ENCODE measurements around the gene PKN2. TPM values are rescaled to one million over a fixed set of nuclear protein-coding genes. Genes with fewer than 3 reads are reported as not detected.
A peak's percentile ranks its signal among the peaks of the same experiment; 100 is the strongest.

PKN2 gene
- total RNA-seq, 1 donor from 2014 or later: 72.8 TPM

DNA sequence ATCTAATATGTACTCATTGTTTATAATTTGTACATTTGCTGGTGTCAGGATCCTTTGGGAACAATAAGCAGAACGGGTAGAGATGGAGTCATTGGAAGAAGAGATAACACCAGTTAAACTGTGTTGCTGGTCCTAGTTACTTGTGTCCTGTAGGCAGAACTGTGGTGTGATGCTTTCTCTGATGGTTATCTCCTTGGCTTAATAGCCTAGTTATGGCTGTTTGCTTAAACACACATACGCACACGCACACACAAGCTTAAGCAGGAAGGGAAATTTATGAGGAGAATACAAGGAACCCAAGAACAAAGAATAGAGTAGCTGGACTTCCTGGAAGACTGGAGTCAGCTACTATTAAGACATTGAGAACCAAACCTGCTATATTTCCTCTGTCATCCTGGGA lies 5.7 kb upstream of the PKN2 start:
- Mint-ChIP-seq H3K4me1 (ENCODE audit: low read depth) (peaks cover 8% of the 10 kb centered on the region), H3K4me3 (ENCODE audit: low read depth) (no peak overlapping the region), H3K36me3 (ENCODE audit: insufficient read depth) (no peaks in the 10 kb centered on the region), H3K27ac (no peak overlapping the region), H3K9me3 (ENCODE audit: low read depth) (no peaks in the 10 kb centered on the region), H3K27me3 (no peaks in the 10 kb centered on the region)
- no peak for DNase-seq (ENCODE audit: low spot score, unreplicated experiment)
- TF ChIP-seq, protein P1, sequence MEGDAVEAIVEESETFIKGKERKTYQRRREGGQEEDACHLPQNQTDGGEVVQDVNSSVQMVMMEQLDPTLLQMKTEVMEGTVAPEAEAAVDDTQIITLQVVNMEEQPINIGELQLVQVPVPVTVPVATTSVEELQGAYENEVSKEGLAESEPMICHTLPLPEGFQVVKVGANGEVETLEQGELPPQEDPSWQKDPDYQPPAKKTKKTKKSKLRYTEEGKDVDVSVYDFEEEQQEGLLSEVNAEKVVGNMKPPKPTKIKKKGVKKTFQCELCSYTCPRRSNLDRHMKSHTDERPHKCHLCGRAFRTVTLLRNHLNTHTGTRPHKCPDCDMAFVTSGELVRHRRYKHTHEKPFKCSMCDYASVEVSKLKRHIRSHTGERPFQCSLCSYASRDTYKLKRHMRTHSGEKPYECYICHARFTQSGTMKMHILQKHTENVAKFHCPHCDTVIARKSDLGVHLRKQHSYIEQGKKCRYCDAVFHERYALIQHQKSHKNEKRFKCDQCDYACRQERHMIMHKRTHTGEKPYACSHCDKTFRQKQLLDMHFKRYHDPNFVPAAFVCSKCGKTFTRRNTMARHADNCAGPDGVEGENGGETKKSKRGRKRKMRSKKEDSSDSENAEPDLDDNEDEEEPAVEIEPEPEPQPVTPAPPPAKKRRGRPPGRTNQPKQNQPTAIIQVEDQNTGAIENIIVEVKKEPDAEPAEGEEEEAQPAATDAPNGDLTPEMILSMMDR (IDR thresholded peaks at IDR 0.05; ENCODE audit: unreplicated experiment): no peak

DNA sequence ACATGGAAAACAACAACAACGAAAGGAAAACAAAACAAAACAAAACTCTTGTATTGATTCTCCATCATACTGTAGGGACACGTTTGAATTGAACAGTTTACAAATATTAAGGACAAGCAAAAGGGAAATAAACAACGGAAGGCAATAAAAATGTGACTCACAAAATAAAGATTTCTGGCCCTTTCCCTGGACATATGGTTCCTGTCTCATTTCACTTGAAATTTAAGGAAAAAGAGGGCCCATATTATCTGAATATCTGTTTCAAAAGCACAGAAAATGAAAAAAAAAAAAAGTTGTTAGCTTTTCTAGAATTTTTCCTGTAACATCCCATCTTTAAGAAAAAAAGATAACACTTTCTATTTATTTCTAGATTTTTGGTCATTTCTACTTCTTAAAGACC lies 3.6 kb upstream of the PKN2 start:
- peaks cover 10% of the 10 kb centered on the region for H3K4me1 Mint-ChIP-seq (ENCODE audit: low read depth)
- TF ChIP-seq, protein P1 (IDR thresholded peaks at IDR 0.05; ENCODE audit: unreplicated experiment): no peak
- H3K36me3 Mint-ChIP-seq (ENCODE audit: insufficient read depth): no peaks in the 10 kb centered on the region
- H3K9me3 Mint-ChIP-seq (ENCODE audit: low read depth): no peaks in the 10 kb centered on the region
- H3K27me3 Mint-ChIP-seq: no peaks in the 10 kb centered on the region
- H3K27ac Mint-ChIP-seq: no peak overlapping the region
- H3K4me3 Mint-ChIP-seq (ENCODE audit: low read depth): no peak overlapping the region
- DNase-seq (ENCODE audit: low spot score, unreplicated experiment): no peak

DNA sequence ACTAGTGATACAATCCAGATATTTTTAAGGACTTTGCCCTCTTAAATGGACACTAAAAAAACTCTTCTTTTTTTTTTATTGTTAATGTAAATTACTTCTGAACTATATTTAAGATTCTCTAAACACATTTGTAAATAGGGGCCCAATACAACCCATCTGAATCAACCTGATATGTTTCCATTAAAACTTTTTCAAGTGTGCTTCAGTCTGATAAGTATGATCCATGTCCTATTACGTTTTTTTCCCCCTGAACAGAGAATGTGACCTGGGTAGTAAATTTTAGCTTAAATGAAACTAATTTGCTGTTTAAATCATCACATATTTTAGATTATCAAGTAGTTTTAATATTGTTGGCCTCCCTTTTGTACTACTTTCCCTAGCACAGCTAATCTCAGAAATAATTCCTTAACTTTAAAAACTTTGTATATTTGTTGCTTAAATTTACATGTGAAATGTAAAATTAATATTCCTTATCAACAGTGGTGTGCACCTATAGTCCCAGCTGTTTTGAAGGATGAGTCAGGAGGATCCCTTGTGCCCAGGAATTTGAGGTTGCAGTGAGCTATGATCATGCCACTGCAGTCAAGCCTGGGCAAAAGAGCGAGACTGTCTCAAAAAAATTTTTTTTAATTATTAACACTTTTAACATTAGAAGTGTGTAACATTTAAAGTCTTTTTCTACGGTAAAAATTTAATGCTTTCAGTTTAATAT lies 3.0 kb upstream of the PKN2 start:
- no peak for DNase-seq (ENCODE audit: low spot score, unreplicated experiment)
- H3K36me3 Mint-ChIP-seq (ENCODE audit: insufficient read depth): no peaks in the 10 kb centered on the region
- H3K4me3 Mint-ChIP-seq (ENCODE audit: low read depth): no peak overlapping the region
- no peaks in the 10 kb centered on the region for H3K9me3 Mint-ChIP-seq (ENCODE audit: low read depth)
- H3K27me3 Mint-ChIP-seq: no peaks in the 10 kb centered on the region
- peak overlapping the region; percentile 37 for H3K27ac Mint-ChIP-seq
- H3K4me1 Mint-ChIP-seq (ENCODE audit: low read depth): peaks cover 11% of the 10 kb centered on the region
- TF ChIP-seq, protein P1 (IDR thresholded peaks at IDR 0.05; ENCODE audit: unreplicated experiment): no peak

GRCh38 chr1:88684482-88685258 lies 597 bp downstream of the PKN2 start:
- H3K36me3 Mint-ChIP-seq (ENCODE audit: insufficient read depth): peaks cover 2% of the 10 kb centered on the region
- TF ChIP-seq, protein P1 (IDR thresholded peaks at IDR 0.05; ENCODE audit: unreplicated experiment): no peak
- H3K9me3 Mint-ChIP-seq (ENCODE audit: low read depth): no peaks in the 10 kb centered on the region
- no peaks in the 10 kb centered on the region for H3K27me3 Mint-ChIP-seq
- H3K4me3 Mint-ChIP-seq (ENCODE audit: low read depth): peak overlapping the region; percentile 89
- DNase-seq (ENCODE audit: low spot score, unreplicated experiment): peak; percentile 60
- peaks cover 16% of the 10 kb centered on the region for H3K4me1 Mint-ChIP-seq (ENCODE audit: low read depth)
- peak overlapping the region; percentile 100 for H3K27ac Mint-ChIP-seq

DNA sequence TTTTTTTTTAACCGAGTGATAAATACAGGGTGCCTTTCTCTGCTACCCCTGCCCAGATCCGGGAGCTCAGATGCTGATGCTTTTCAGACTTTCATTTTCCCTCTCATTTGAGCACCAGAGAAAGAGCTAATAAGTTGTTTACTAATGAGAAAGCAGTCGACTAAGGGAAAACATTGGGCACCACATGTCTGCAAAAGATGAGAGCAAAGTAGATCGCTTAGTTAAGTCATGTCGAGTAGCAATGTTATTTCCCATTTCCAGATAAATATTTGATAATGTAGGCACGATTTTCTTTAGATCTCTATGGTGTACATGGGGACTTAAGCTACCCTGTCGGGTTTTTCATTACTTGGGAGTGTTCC lies 1.2 kb downstream of the PKN2 start:
- TF ChIP-seq, protein P1 (IDR thresholded peaks at IDR 0.05; ENCODE audit: unreplicated experiment): no peak
- no peaks in the 10 kb centered on the region for H3K9me3 Mint-ChIP-seq (ENCODE audit: low read depth)
- no peak for DNase-seq (ENCODE audit: low spot score, unreplicated experiment)
- H3K36me3 Mint-ChIP-seq (ENCODE audit: insufficient read depth): peaks cover 2% of the 10 kb centered on the region
- no peaks in the 10 kb centered on the region for H3K27me3 Mint-ChIP-seq
- H3K4me1 Mint-ChIP-seq (ENCODE audit: low read depth): peaks cover 16% of the 10 kb centered on the region
- H3K4me3 Mint-ChIP-seq (ENCODE audit: low read depth): peak overlapping the region; percentile 89
- peak overlapping the region; percentile 100 for H3K27ac Mint-ChIP-seq
